Neural cell (in vitro differentiated cells): Measurements from ENCODE around the gene LRRC3.

Experiments
- CTCF ChIP-seq: fragments of 450-650 bp; IDR thresholded peaks from 2 replicates; pipeline ENCODE4 v1.5.1; 2014; ENCODE audit warnings: antibody characterized with exemption, mild to moderate bottlenecking, moderate library complexity; ENCODE audit not compliant: poor library complexity, severe bottlenecking
- EP300 ChIP-seq: fragments of 450-650 bp; conservative IDR thresholded peaks from 2 replicates; pipeline ENCODE4 v1.6.1; 2014; ENCODE audit warnings: antibody characterized with exemption, mild to moderate bottlenecking, moderate library complexity; ENCODE audit not compliant: poor library complexity, severe bottlenecking
- EZH2 ChIP-seq: fragments of 200-600, 300-800 bp; shearing (Covaris generic), sonication (generic); IDR thresholded peaks from 2 replicates; pipeline ENCODE4 v1.6.1; 2014; ENCODE audit warnings: antibody characterized with exemption, low read length, borderline replicate concordance, mild to moderate bottlenecking; ENCODE audit not compliant: insufficient read depth, poor library complexity, severe bottlenecking
- POLR2AphosphoS5 ChIP-seq: IDR thresholded peaks from 2 replicates; pipeline ENCODE4 v1.6.1; 2012

- TF ChIP-seq CTCF (no peak), POLR2AphosphoS5 (no peak), EZH2 (no peak), EP300 (no peak)
Observed at GRCh38 chr21:44407493-44407892, 47.8 kb upstream of the LRRC3 start.
